ENCODE data around the gene LY6G5C. TPM values are rescaled to one million over a fixed set of nuclear protein-coding genes. Genes with fewer than 3 reads are reported as not detected.

The LY6G5C gene
- total and polyA plus RNA-seq, 9 of the 15 experiments (the other 6 are each of a cell fraction or from before 2014, with no cell fraction given) = 0.10 to 0.67 (median 0.46) TPM; not detected in 4

DNA sequence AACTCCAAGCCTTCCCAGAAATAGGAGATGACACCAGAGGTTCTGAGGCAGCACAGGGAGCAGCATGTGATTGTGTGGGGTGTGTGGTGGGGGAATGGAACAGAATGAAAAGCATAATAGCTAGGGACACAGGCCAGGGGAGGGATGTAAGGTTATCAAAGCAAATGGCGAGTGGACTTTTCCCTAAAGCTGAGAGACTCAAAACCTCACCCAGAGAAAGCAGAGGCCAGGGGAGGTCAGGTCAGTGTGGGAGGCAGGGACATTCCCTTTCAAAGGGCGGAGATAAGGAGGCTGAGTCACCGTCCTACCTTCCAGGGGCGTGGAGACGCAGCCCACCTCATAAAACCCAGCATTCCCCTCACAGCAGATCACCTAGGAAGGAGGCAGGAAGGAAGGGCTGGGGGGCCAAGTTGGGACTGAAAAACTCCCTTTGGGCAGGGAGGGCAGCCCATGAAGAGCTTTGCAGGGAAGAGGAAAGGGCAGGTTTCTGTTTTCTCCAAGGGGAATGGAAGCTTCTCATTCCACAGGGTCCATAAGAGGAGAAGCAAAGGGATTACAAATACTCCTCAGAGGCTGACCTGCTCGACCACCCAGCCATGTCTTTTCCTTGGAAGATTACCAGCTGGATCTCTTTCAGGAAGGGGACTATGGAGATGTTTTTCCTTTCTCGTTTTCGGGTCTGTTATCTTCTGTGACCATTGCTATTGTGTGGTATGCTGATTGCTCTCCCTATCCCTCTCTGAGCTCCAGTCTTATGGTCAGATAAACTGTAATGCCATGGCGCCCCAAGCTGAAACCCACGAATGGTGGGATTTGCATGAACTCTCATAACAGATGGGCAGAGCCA is 9.6 kb upstream of the LY6G5C start (continued):
- TF ChIP-seq, protein P1, sequence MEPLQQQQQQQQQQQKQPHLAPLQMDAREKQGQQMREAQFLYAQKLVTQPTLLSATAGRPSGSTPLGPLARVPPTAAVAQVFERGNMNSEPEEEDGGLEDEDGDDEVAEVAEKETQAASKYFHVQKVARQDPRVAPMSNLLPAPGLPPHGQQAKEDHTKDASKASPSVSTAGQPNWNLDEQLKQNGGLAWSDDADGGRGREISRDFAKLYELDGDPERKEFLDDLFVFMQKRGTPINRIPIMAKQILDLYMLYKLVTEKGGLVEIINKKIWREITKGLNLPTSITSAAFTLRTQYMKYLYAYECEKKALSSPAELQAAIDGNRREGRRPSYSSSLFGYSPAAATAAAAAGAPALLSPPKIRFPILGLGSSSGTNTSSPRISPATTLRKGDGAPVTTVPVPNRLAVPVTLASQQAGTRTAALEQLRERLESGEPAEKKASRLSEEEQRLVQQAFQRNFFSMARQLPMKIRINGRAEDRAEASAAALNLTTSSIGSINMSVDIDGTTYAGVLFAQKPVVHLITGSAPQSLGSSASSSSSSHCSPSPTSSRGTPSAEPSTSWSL (CRISPR knock-in tag; IDR thresholded peaks at IDR 0.05; ENCODE audit: borderline replicate concordance) = 0 out of 2 replicates have a peak, but pooled peaks have one; percentile 89
- no peak for TF ChIP-seq XRCC3 (IDR thresholded peaks at IDR 0.05)
- TF ChIP-seq OTX1 (CRISPR knock-in tag; IDR thresholded peaks at IDR 0.05) = peak; percentile 83
- 0 out of 2 replicates have a peak, but pooled peaks have one; percentile 18 for TF ChIP-seq ZNF224 (CRISPR knock-in tag; IDR thresholded peaks at IDR 0.05)
- peak; percentile 77; the same call in 1 of the 2 replicates for TF ChIP-seq MAFF (IDR thresholded peaks at IDR 0.05; ENCODE audit: low read length)
- TF ChIP-seq ETV5 (CRISPR knock-in tag; IDR thresholded peaks at IDR 0.05; ENCODE audit: low read depth) = peak; percentile 44; the same call in 1 of the 2 replicates
- TF ChIP-seq ZNF551 (CRISPR knock-in tag; IDR thresholded peaks at IDR 0.05) = no peak
- peak; percentile 73; the same call in 1 of the 2 replicates for TF ChIP-seq MTA2 (IDR thresholded peaks at IDR 0.05; ENCODE audit: low read depth)
- peak; percentile 95 for TF ChIP-seq HDAC2 (IDR thresholded peaks at IDR 0.05)
- no peak for TF ChIP-seq SRSF3 (IDR thresholded peaks at IDR 0.05; ENCODE audit: insufficient read depth, low read length)
- peak; percentile 63; the same call in 1 of the 2 replicates for TF ChIP-seq TRIM28 (IDR thresholded peaks at IDR 0.05)
- TF ChIP-seq SETDB1 (IDR thresholded peaks at IDR 0.05; ENCODE audit: low read length) = no peak
- peak; percentile 61 to 89 for TF ChIP-seq ARNT (IDR thresholded peaks at IDR 0.05)
- TF ChIP-seq NFIC (IDR thresholded peaks at IDR 0.05) = peak; percentile 70
- TF ChIP-seq THRAP3 (IDR thresholded peaks at IDR 0.05; ENCODE audit: borderline replicate concordance) = peak; percentile 74; the same call in 1 of the 2 replicates
- TF ChIP-seq, protein P2, sequence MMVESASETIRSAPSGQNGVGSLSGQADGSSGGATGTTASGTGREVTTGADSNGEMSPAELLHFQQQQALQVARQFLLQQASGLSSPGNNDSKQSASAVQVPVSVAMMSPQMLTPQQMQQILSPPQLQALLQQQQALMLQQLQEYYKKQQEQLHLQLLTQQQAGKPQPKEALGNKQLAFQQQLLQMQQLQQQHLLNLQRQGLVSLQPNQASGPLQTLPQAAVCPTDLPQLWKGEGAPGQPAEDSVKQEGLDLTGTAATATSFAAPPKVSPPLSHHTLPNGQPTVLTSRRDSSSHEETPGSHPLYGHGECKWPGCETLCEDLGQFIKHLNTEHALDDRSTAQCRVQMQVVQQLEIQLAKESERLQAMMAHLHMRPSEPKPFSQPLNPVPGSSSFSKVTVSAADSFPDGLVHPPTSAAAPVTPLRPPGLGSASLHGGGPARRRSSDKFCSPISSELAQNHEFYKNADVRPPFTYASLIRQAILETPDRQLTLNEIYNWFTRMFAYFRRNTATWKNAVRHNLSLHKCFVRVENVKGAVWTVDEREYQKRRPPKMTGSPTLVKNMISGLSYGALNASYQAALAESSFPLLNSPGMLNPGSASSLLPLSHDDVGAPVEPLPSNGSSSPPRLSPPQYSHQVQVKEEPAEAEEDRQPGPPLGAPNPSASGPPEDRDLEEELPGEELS (CRISPR knock-in tag; IDR thresholded peaks at IDR 0.05; ENCODE audit: borderline replicate concordance) = peak; percentile 86; the same call in 1 of the 2 replicates
- no peak for TF ChIP-seq BRCA1 (IDR thresholded peaks at IDR 0.05)
- 0 out of 2 replicates have a peak, but pooled peaks have one; percentile 80 for TF ChIP-seq BRCA1 (CRISPR knock-in tag; IDR thresholded peaks at IDR 0.05)
- 0 out of 2 replicates have a peak, but pooled peaks have one; percentile 41 for TF ChIP-seq HDAC8 (tag; IDR thresholded peaks at IDR 0.05)
- TF ChIP-seq ZNF3 (CRISPR knock-in tag; IDR thresholded peaks at IDR 0.05) = 0 out of 2 replicates have a peak, but pooled peaks have one; percentile 53
- TF ChIP-seq TARDBP (IDR thresholded peaks at IDR 0.05) = peak; percentile 54; the same call in 1 of the 2 replicates
- peak; percentile 88; the same call in 1 of the 2 replicates for TF ChIP-seq ZNF830 (CRISPR knock-in tag; IDR thresholded peaks at IDR 0.05)
- TF ChIP-seq TFAM (CRISPR knock-in tag; conservative IDR thresholded peaks at IDR 0.05) = no peak
- TF ChIP-seq, protein P3, sequence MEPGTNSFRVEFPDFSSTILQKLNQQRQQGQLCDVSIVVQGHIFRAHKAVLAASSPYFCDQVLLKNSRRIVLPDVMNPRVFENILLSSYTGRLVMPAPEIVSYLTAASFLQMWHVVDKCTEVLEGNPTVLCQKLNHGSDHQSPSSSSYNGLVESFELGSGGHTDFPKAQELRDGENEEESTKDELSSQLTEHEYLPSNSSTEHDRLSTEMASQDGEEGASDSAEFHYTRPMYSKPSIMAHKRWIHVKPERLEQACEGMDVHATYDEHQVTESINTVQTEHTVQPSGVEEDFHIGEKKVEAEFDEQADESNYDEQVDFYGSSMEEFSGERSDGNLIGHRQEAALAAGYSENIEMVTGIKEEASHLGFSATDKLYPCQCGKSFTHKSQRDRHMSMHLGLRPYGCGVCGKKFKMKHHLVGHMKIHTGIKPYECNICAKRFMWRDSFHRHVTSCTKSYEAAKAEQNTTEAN (CRISPR knock-in tag; IDR thresholded peaks at IDR 0.05) = peak; percentile 81; the same call in 1 of the 2 replicates
- TF ChIP-seq MEF2D (tag; conservative IDR thresholded peaks at IDR 0.05; ENCODE audit: low read depth) = peak; percentile 56; the same call in 1 of the 2 replicates
